Mesothelial cell of epicardium (in vitro differentiated cells): ENCODE data around the gene APMAP. TPM values are rescaled to one million over a fixed set of nuclear protein-coding genes. Genes with fewer than 3 reads are reported as not detected.
A peak's percentile ranks its signal among the peaks of the same experiment; 100 is the strongest.

Source experiments
- DNase-seq, 2 experiments: peaks; one replicate each; pipeline ENCODE4 v3.0.0; 2021; ENCODE audit warnings: low spot score in 2 of 2; ENCODE audit not compliant: unreplicated experiment in 2 of 2
- H3K27ac Mint-ChIP-seq: 2 replicates; pipeline ENCODE4 v1.8.0; 2021; ENCODE audit warnings: mixed read lengths
- H3K27me3 Mint-ChIP-seq: 2 replicates; pipeline ENCODE4 v1.8.0; 2021; ENCODE audit warnings: low read depth, mixed read lengths
- H3K36me3 Mint-ChIP-seq: 2 replicates; pipeline ENCODE4 v1.8.0; 2021; ENCODE audit warnings: mixed read lengths
- H3K4me1 Mint-ChIP-seq: 2 replicates; pipeline ENCODE4 v1.8.0; 2021; ENCODE audit warnings: mixed read lengths
- H3K4me3 Mint-ChIP-seq: 2 replicates; pipeline ENCODE4 v1.8.0; 2021; ENCODE audit warnings: mild to moderate bottlenecking, moderate library complexity, mixed read lengths
- H3K9me3 Mint-ChIP-seq: 2 replicates; pipeline ENCODE4 v1.8.0; 2021; ENCODE audit warnings: mixed read lengths
- total RNA-seq: library from RNA; stranded (reverse); gene quantifications from 3 replicates; pipeline ENCODE4 v1.2.1, GENCODE V29; 2021
- TF ChIP-seq, protein P1 (sequence below): fragments of 200-600 bp; sonication (generic); IDR thresholded peaks from one replicate; pipeline ENCODE4 v1.5.0; 2021; ENCODE audit warnings: antibody characterized with exemption; ENCODE audit not compliant: unreplicated experiment

Gene APMAP
- total RNA-seq, 1 donor from 2014 or later = 77.4 TPM

DNA sequence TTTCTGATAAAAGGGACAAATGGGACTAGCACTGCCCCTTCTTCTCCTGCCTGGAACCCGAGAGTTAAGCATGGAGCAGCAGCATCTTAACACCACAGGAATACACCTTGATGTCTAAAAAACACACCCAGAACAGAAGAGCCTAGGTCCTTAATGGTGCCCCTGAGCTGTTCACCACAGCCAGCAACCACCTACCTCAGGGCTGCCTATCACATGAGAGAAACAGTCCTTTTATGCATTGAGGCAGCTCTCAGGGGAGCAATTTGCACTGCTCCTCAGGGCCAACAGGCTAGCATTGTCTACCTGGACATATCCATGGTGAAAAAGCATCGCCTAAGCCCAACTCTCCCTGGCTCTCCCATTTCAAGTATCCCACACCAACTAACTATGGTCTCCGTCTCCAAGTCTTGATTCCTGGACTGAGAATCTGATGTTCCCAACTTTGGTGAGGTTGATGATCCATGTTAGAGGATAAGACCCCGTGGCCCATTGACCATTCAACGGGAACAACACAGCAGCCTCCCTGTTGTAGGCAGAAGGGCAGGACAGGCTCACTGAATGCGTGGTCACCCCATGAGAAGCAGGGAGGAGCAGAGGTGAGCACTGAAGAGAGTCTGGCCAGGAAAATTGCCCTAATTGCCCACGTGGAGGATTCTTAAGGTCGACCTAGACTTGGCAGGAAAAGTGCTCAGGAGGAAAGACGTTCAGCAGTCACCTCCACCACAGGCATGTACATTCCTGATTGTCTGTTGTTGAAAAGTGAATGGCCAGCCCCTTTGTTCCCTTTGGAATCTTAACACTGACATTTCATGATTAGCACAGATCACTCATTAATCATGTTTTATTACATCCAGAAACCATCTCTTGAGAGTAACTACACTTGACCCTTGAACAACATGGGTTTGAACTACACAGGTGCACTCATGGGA lies 4.2 kb upstream of the APMAP start:
- Mint-ChIP-seq H3K27me3 (peaks cover 31% of the 10 kb centered on the region), H3K4me3 (no peak overlapping the region), H3K9me3 (no peaks in the 10 kb centered on the region), H3K27ac (no peak overlapping the region), H3K4me1 (peaks cover 42% of the 10 kb centered on the region), H3K36me3 (no peaks in the 10 kb centered on the region)
- TF ChIP-seq, protein P1, sequence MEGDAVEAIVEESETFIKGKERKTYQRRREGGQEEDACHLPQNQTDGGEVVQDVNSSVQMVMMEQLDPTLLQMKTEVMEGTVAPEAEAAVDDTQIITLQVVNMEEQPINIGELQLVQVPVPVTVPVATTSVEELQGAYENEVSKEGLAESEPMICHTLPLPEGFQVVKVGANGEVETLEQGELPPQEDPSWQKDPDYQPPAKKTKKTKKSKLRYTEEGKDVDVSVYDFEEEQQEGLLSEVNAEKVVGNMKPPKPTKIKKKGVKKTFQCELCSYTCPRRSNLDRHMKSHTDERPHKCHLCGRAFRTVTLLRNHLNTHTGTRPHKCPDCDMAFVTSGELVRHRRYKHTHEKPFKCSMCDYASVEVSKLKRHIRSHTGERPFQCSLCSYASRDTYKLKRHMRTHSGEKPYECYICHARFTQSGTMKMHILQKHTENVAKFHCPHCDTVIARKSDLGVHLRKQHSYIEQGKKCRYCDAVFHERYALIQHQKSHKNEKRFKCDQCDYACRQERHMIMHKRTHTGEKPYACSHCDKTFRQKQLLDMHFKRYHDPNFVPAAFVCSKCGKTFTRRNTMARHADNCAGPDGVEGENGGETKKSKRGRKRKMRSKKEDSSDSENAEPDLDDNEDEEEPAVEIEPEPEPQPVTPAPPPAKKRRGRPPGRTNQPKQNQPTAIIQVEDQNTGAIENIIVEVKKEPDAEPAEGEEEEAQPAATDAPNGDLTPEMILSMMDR = no peak
- no peak for DNase-seq

DNA sequence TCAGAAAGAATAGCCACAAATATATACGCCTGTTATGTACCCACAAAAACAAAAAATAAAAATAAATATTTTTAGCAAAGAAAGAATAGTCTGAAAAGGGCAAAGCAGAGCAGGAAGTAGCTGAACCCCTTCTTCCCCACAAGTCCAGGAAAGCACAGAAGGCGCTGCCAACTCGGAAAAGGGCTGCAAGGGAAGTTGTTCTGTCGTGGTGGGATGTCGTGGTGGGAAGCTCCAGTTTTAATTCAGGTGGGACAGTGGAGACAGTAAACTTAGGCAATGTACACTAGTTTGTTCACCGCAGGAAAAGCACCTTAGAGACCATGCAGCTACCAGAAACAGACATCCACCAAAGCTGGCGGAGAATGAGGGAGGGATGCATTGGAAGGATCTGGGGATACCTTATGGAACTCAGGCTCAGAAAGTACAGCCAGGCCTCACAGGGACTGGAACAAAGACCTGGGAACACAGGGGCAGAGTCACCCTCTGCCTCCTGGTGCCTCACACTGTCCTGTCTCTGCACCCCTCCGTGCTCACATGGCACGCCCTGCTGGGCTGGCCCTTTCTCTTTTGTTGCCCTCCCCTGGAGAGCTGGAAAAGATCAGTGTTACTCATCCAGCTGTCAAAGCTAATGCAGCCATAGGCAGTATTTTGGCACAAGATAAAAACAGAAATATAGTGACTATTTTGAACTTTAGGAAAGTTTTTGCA lies 3.3 kb upstream of the APMAP start:
- TF ChIP-seq, protein P1 = no peak
- H3K27ac Mint-ChIP-seq = no peak overlapping the region
- peaks cover 31% of the 10 kb centered on the region for H3K27me3 Mint-ChIP-seq
- H3K36me3 Mint-ChIP-seq = no peaks in the 10 kb centered on the region
- H3K4me3 Mint-ChIP-seq = no peak overlapping the region
- no peaks in the 10 kb centered on the region for H3K9me3 Mint-ChIP-seq
- H3K4me1 Mint-ChIP-seq = peaks cover 49% of the 10 kb centered on the region
- no peak for DNase-seq

DNA sequence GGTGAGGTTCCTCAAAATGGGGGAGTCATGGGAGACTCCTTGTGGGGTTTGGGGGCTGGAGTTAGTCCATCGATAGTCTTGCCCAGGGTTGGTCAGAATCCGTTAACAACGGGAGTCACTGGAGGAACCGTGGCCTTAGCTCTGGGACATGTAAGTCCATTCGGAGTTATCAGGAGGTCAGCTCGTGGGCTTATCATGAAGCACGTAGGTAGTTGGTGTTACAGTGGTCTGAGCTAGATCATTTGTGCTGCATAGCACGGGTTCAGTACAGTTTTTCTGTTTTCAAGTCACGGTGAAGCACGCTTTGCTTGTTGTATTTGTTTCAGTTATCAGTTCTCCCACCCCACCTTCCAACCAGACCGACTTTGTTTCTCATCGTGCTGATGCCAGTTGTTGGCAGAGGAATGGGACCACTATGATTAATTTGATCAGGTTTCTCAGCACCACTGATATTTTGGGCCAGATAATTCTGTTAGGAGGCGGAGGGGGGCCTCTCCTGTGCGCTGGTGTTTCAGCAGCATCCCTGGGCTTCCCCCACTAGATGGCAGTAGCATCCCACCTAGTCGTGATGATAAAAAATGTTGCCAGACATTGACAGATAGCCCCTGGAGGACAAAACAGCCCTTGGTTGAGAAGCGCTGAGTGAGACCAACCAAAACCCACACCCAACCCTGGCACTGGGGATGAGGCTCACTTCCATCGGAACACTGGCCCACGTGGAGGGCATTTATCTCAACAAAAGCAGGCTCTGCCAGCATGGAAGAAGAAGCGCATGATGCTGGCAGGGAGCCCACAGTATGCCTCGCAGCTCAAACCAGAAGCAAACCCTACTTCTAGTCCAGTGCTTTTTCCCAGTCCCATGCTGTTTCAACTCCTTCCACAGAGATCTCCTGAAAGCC lies 2.2 kb upstream of the APMAP start:
- Mint-ChIP-seq H3K9me3 (no peaks in the 10 kb centered on the region), H3K4me3 (peak overlapping the region; percentile 34), H3K4me1 (peaks cover 44% of the 10 kb centered on the region), H3K27me3 (peaks cover 25% of the 10 kb centered on the region), H3K27ac (no peak overlapping the region), H3K36me3 (no peaks in the 10 kb centered on the region)
- TF ChIP-seq, protein P1 = peak; percentile 68
- peak; percentile 46 to 85 for DNase-seq

DNA sequence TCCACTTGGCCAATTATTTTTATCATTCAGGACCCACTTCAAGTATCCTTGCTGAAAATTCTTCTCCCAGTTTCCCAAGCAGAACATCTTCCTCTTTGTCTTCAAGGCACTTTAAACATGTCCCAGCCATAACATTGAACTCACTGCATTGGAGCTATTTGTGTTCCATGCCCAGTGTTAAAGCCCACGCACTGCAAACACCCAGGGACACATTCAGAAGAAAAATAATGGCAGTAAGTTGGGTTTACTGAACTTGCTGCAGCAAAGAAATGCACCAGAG lies 1.6 kb upstream of the APMAP start:
- Mint-ChIP-seq H3K27me3 (peaks cover 22% of the 10 kb centered on the region), H3K4me1 (peaks cover 39% of the 10 kb centered on the region), H3K9me3 (no peaks in the 10 kb centered on the region), H3K27ac (peak overlapping the region; percentile 94), H3K4me3 (no peak overlapping the region), H3K36me3 (no peaks in the 10 kb centered on the region)
- TF ChIP-seq, protein P1 = no peak
- no peak for DNase-seq

DNA sequence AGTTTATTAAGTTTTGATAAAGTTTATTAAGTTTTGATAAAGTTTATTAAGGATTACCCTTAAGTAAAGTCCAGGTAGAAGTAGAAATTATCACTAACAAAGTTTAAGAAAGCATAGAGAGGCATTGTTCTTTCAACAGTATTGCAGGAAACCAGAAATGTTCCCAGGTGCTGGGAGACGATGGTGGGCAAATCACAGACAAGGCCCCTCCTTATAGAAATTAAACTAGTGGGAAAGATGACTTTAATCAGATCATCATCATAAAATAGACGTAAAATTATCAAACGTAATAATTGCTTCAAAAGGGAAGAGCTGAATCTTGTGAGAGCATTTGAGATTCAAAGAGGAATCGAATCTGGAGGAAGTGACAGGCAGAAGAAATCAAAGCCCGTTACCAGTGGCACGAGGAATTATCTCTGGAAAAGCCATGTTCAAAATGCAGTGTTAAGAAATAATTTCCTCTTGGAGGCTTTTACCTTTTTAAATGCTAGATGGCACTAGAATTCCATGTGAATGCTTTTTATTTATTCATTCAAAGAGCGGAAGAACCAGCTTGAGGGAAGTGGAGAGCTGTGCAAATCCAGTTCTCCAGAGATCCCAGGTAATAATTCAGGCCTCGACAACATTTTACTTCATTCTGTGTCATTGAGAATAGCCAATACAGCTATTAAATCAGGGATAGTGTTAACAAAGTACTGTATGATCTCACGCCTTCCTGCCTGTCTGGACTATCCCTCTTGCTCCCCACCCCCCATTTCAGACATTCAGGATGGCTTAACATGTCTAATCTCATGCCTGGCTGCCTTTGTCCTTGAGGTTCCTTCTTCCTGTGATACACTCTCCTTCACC lies 1.0 kb upstream of the APMAP start:
- Mint-ChIP-seq H3K36me3 (no peaks in the 10 kb centered on the region), H3K4me1 (peaks cover 39% of the 10 kb centered on the region), H3K4me3 (peak overlapping the region; percentile 91), H3K27ac (peak overlapping the region; percentile 94), H3K27me3 (peaks cover 17% of the 10 kb centered on the region), H3K9me3 (no peaks in the 10 kb centered on the region)
- no peak for DNase-seq
- TF ChIP-seq, protein P1 = no peak
